ENCODE data around the gene ZNF326.

The ZNF326 gene

GRCh38 chr1:89994805-89995597 lies at the start of gene ZNF326:
Gene ZNF326 (plus strand): TSS chr1:89995110. CDS start chr1:89995258, 148 bp downstream.
- Mint-ChIP-seq H3K27ac (ENCODE audit: low read depth) (peak within 1 kb of the TSS; percentile 93), H3K36me3 (ENCODE audit: insufficient read depth) (peaks cover 21% of the 10 kb centered on the region), H3K4me3 (peak within 1 kb of the TSS; percentile 96), H3K4me1 (peaks cover 44% of the 10 kb centered on the region), H3K9me3 (no peaks in the 10 kb centered on the region), H3K27me3 (no peaks in the 10 kb centered on the region)
- DNase-seq (ENCODE audit: low spot score in 2 of 2) (peak; percentile 88 to 94), ATAC-seq (replicated peaks; ENCODE audit: extremely low read depth, poor library complexity, severe bottlenecking) (peak; percentile 95)

- H3K4me1 Mint-ChIP-seq: no peaks in the 10 kb centered on the region
- H3K27ac Mint-ChIP-seq (ENCODE audit: low read depth): no peak overlapping the region
- no peaks in the 10 kb centered on the region for H3K9me3 Mint-ChIP-seq
- no peaks in the 10 kb centered on the region for H3K27me3 Mint-ChIP-seq
- H3K36me3 Mint-ChIP-seq (ENCODE audit: insufficient read depth): no peaks in the 10 kb centered on the region
- ATAC-seq (replicated peaks; ENCODE audit: extremely low read depth, poor library complexity, severe bottlenecking) (no peak), DNase-seq (ENCODE audit: low spot score in 2 of 2) (no peak)
- no peak overlapping the region for H3K4me3 Mint-ChIP-seq
Measured at GRCh38 chr1:89945852-89946476, 48.9 kb upstream of the ZNF326 start.

GRCh38 chr1:89946532-89946931 lies 48.4 kb upstream of the ZNF326 start:
- no peaks in the 10 kb centered on the region for H3K4me1 Mint-ChIP-seq
- no peaks in the 10 kb centered on the region for H3K9me3 Mint-ChIP-seq
- H3K36me3 Mint-ChIP-seq (ENCODE audit: insufficient read depth): no peaks in the 10 kb centered on the region
- H3K27me3 Mint-ChIP-seq: no peaks in the 10 kb centered on the region
- no peak overlapping the region for H3K27ac Mint-ChIP-seq (ENCODE audit: low read depth)
- H3K4me3 Mint-ChIP-seq: no peak overlapping the region
- no peak for DNase-seq (ENCODE audit: low spot score in 2 of 2)
- no peak for ATAC-seq (replicated peaks; ENCODE audit: extremely low read depth, poor library complexity, severe bottlenecking)

- Mint-ChIP-seq H3K27ac (ENCODE audit: low read depth) (no peak overlapping the region), H3K4me3 (no peak overlapping the region), H3K9me3 (no peaks in the 10 kb centered on the region), H3K4me1 (no peaks in the 10 kb centered on the region), H3K27me3 (no peaks in the 10 kb centered on the region), H3K36me3 (ENCODE audit: insufficient read depth) (no peaks in the 10 kb centered on the region)
- no peak for ATAC-seq (replicated peaks; ENCODE audit: extremely low read depth, poor library complexity, severe bottlenecking)
- no peak for DNase-seq (ENCODE audit: low spot score in 2 of 2)
Measured at GRCh38 chr1:89948722-89949345, 46.1 kb upstream of the ZNF326 start.

GRCh38 chr1:89949991-89950624 lies 44.8 kb upstream of the ZNF326 start:
- Mint-ChIP-seq H3K36me3 (ENCODE audit: insufficient read depth) (no peaks in the 10 kb centered on the region), H3K4me3 (no peak overlapping the region), H3K4me1 (no peaks in the 10 kb centered on the region), H3K27me3 (no peaks in the 10 kb centered on the region), H3K27ac (ENCODE audit: low read depth) (no peak overlapping the region), H3K9me3 (no peaks in the 10 kb centered on the region)
- ATAC-seq (replicated peaks; ENCODE audit: extremely low read depth, poor library complexity, severe bottlenecking) (no peak), DNase-seq (ENCODE audit: low spot score in 2 of 2) (no peak)

- no peaks in the 10 kb centered on the region for H3K36me3 Mint-ChIP-seq (ENCODE audit: insufficient read depth)
- no peaks in the 10 kb centered on the region for H3K4me1 Mint-ChIP-seq
- no peak overlapping the region for H3K27ac Mint-ChIP-seq (ENCODE audit: low read depth)
- ATAC-seq (replicated peaks; ENCODE audit: extremely low read depth, poor library complexity, severe bottlenecking) (no peak), DNase-seq (ENCODE audit: low spot score in 2 of 2) (no peak)
- H3K9me3 Mint-ChIP-seq: no peaks in the 10 kb centered on the region
- H3K4me3 Mint-ChIP-seq: no peak overlapping the region
- no peaks in the 10 kb centered on the region for H3K27me3 Mint-ChIP-seq
Measured at GRCh38 chr1:89950703-89951102, 44.2 kb upstream of the ZNF326 start.

GRCh38 chr1:89951766-89952604 lies 42.9 kb upstream of the ZNF326 start:
- ATAC-seq (replicated peaks; ENCODE audit: extremely low read depth, poor library complexity, severe bottlenecking) (no peak), DNase-seq (ENCODE audit: low spot score in 2 of 2) (no peak)
- Mint-ChIP-seq H3K4me1 (peaks cover 5% of the 10 kb centered on the region), H3K27me3 (no peaks in the 10 kb centered on the region), H3K9me3 (no peaks in the 10 kb centered on the region), H3K36me3 (ENCODE audit: insufficient read depth) (no peaks in the 10 kb centered on the region), H3K27ac (ENCODE audit: low read depth) (no peak overlapping the region), H3K4me3 (no peak overlapping the region)

GRCh38 chr1:89952605-89953130 lies 42.2 kb upstream of the ZNF326 start:
- Mint-ChIP-seq H3K9me3 (no peaks in the 10 kb centered on the region), H3K4me3 (no peak overlapping the region), H3K27me3 (no peaks in the 10 kb centered on the region), H3K36me3 (ENCODE audit: insufficient read depth) (no peaks in the 10 kb centered on the region), H3K27ac (ENCODE audit: low read depth) (no peak overlapping the region), H3K4me1 (peaks cover 10% of the 10 kb centered on the region)
- ATAC-seq (replicated peaks; ENCODE audit: extremely low read depth, poor library complexity, severe bottlenecking) (no peak), DNase-seq (ENCODE audit: low spot score in 2 of 2) (no peak)

GRCh38 chr1:89953131-89953626 lies 41.7 kb upstream of the ZNF326 start:
- no peak overlapping the region for H3K4me3 Mint-ChIP-seq
- no peak for ATAC-seq (replicated peaks; ENCODE audit: extremely low read depth, poor library complexity, severe bottlenecking)
- H3K4me1 Mint-ChIP-seq: peaks cover 10% of the 10 kb centered on the region
- no peaks in the 10 kb centered on the region for H3K9me3 Mint-ChIP-seq
- no peak for DNase-seq (ENCODE audit: low spot score in 2 of 2)
- no peak overlapping the region for H3K27ac Mint-ChIP-seq (ENCODE audit: low read depth)
- H3K27me3 Mint-ChIP-seq: no peaks in the 10 kb centered on the region
- H3K36me3 Mint-ChIP-seq (ENCODE audit: insufficient read depth): no peaks in the 10 kb centered on the region

- ATAC-seq (replicated peaks; ENCODE audit: extremely low read depth, poor library complexity, severe bottlenecking) (no peak), DNase-seq (ENCODE audit: low spot score in 2 of 2) (no peak)
- H3K27me3 Mint-ChIP-seq: no peaks in the 10 kb centered on the region
- H3K4me1 Mint-ChIP-seq: peaks cover 10% of the 10 kb centered on the region
- no peaks in the 10 kb centered on the region for H3K9me3 Mint-ChIP-seq
- no peak overlapping the region for H3K27ac Mint-ChIP-seq (ENCODE audit: low read depth)
- no peak overlapping the region for H3K4me3 Mint-ChIP-seq
- H3K36me3 Mint-ChIP-seq (ENCODE audit: insufficient read depth): no peaks in the 10 kb centered on the region
Measured at GRCh38 chr1:89953929-89954328, 41.0 kb upstream of the ZNF326 start.

- ATAC-seq (replicated peaks; ENCODE audit: extremely low read depth, poor library complexity, severe bottlenecking): no peak
- H3K27me3 Mint-ChIP-seq: no peaks in the 10 kb centered on the region
Measured at GRCh38 chr1:89954401-89954800, 40.5 kb upstream of the ZNF326 start.

More at GRCh38 chr1:89954401-89954800, 40.5 kb upstream of the ZNF326 start:
- no peak overlapping the region for H3K27ac Mint-ChIP-seq (ENCODE audit: low read depth)
- H3K4me1 Mint-ChIP-seq: peaks cover 10% of the 10 kb centered on the region
- H3K9me3 Mint-ChIP-seq: no peaks in the 10 kb centered on the region
- H3K4me3 Mint-ChIP-seq: no peak overlapping the region
- no peaks in the 10 kb centered on the region for H3K36me3 Mint-ChIP-seq (ENCODE audit: insufficient read depth)
- DNase-seq (ENCODE audit: low spot score in 2 of 2): no peak
